ENCODE data around the gene PITPNC1.
"Not testable (repeated sequence)": the region's sequence is repeated elsewhere in the genome, so short reads cannot be mapped to it uniquely, and the experiment has no call there.

The PITPNC1 gene

DNA sequence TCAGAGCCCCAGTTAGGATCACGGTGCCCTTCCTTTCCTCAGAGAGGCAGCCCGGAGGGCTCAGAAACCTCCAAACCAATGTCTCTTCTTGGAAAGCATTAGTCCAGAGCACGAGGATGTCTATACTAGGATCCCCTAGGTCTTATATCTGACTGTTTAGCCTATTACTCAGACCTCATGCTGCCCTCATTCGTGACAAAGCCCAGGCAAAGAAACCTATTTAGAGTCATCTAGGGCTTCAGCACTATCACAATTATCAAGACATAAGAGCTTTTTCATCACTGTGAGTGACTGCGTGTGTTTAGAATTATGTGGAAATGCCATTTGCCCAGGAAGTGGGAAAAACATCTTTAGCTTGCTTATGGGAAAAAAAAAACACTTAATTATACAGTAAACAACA lies 180.8 kb downstream of the PITPNC1 start:
- DNase-seq = no peak

DNA sequence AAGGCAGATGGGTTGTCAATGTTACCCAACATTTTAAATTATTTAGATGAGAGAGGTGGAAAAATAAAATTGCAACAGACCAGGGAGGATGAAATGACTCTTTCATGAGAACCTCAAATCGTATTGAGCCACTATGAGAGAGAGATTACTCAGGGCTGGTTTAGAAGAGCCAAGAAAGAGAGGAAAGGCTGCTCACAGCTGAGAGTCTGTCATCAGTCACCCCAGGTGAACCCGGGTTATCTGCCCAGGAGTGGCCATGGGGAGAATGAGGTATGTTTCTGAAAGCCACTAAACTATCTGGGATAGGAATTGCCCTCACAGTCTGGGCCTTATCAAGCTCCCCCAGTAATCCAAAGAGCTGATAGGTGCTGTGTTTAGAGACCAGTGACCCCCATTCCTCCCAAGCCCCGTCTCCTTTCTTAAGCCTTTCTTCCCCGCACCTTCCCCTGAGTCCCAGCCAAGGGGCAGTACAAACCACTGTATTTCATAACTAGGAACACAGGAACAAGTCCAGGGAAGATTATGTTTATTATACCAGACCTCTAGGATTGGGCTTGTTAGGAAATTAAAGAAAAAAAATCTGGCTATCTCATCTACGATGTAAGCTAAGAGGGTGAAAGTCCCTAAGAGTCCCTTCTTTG lies 181.8 kb downstream of the PITPNC1 start:
- DNase-seq = no peak

DNA sequence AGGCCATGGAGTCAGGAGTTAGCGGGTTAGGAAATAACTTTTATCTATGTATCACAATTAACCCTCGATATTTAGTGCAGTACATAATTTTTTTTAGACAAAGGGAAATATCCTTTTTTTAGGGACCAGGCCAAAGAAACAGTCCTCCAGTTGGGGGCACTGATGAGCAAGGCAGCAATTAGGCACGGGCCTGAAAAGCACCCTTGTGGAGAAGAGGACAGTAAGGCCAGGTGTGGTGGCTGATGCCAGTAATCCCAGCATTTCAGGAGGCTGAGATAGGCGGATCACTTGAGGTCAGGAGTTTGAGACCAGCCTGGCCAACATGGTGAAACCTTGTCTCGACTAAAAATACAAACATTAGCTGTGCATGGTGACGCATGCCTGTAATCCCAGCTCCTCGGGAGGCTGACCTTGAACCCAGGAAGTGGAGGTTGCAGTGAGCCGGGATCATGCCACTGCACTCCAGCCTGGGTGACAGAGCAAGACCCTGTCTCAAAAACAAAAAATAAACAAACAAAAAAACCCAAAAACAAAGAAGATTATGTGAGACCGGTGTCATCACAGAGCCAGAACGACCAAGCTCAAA lies 182.4 kb downstream of the PITPNC1 start:
- DNase-seq = no peak

DNA sequence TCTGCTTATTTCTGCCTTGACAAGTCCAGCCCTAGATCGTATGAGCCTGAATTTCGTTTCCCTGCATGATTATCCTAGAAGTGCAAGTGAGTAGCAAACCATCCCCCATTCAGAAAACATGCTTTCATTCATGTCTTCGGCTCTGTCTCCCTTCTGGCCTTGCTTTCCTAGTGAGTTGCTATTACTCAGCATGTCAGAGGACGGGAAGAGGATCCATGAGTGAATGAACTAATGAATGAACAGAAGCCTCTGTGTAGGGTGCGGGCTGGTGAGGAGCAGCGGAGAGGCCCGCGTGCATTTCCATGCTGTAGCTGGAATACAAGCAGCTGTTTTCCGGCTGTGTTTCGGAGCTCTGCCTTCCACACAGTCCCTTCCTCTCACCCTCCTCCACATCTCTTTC lies 184.9 kb downstream of the PITPNC1 start:
- DNase-seq = no peak

DNA sequence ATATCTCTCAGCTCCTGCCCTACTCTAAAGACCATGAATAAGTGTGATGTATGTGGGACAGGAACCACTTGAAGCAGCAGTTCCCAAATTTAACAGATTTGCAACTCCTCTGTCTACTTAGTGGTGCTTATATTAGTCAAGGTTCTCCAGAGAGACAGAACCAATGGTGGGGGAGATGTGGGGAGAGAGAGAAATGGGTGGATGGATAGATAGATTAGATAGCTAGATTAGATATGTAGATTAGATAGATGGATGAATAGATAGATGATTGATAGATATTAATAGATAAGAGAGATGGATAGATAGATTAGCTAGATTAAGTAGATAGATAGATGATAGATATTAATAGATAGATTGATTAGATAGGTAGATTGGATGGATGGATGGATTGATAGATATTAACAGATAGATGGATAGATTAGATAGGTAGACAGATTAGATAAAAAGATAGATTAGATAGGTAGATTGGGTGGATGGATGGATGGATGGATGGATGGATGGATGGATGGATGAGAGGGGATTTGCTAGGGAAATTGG lies 186.7 kb downstream of the PITPNC1 start:
- DNase-seq = no peak

DNA sequence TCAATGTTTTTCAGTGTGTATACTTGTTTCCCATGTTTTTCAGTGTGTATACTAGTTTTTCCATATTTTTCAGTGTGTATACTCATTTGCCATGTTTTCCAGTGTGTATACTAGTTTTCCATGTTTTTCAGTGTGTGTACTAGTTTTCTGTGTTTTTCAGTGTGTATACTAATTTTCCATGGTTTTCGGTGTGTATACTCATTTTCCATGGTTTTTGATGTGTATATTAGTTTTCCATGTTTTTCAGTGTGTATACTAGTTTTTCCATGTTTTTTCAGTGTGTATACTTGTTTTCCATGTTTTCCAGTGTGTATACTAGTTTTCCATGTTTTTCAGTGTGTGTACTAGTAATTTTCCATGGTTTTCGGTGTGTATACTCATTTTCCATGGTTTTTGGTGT lies 188.0 kb downstream of the PITPNC1 start:
- DNase-seq = no peak

DNA sequence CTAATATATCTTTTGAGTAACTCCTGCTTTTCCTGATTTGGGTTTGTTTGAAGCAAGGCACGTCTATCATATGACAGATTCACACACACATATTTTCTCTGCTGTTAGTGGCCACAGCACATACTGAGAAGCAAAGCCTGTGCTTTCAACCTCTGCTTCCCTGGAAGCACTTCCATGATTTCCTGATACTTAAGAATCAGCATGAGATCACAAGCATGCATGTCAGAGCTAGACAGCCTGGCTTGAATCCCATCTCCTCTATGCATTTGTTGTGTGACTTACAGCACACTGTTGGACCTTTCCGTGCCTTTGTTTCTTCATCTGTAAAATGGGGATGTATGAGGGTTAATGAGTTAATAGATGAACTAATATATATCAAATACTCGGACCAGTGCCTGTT lies 189.6 kb downstream of the PITPNC1 start:
- DNase-seq = no peak

DNA sequence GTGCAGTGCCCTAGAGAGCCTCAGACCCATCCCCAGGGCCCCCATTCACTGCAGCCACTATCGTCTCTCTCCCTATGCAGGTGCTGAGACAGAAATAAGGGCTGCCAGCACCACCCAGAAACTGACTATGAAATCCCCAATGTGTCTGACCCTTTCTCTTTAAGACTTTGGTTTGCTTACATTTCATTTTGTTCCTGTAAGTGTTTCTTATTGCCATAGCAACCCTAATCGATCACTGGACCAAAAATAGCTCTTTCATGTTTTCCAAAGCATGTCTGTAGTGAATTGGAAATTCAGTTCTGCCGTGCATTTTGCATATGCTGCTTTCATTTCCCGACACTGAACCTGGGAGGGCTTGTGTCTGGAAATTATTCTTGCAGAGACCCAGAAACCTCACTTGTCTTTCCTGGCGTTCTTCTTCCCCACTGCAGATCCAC lies 192.0 kb downstream of the PITPNC1 start:
- no peak for DNase-seq

DNA sequence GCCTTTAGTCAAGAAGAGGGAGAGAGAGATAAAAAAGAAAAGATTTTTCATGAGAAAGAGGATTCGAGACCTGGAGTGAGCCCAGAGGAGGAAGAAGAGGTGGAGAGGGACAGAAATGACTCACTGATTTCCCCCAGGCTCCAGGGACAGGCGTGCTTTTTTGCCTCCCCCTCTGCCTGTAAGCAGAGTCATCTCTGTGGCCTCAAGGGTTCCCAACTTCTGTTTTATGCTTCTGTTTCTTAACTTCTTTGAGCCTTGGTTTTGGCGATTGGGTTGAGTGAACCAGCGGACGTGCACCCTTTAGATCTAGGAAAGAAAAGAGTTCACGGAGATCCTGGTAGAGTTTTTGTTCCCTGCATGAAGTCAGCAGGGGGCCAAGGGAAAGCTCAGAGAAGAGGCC lies 192.8 kb downstream of the PITPNC1 start:
- no peak for DNase-seq

DNA sequence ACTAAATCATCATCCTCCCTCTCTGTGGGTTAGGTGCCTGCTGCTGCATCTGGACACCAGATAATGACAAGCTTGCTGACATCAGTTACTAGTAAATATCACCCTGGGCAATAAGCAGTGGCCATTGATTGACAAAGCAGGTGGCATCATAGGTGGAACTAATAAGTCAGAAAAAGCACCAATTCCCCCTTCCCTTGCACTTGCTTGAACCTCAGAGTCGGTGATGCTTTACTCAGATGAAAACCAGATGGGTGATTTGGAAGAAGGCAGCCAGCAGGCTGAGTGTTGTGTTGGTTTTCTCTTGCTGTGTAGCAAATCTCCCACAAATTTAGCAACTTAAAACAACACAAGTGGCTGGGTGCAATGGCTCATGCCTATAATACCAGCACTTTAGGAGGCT lies 193.7 kb downstream of the PITPNC1 start:
- no peak for DNase-seq

DNA sequence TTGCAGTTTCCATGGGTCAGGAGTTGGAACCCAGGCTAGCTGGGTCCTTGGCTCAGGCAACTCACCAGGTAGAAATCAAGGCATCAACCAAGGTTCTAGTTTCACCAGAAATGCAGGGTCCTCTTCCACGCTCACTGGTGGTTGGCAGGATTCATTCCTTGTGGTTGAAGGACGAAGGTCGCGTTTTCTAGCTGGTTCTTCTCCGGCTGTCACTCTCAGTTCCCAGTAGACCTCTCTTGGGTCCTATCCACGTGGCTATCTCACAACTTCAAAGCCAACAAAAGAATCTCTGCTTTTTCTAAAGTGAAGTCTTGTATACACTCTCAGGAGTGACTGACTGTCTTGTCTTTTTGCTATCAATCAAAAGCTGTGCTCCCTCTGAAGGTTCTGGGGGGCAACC lies 194.4 kb downstream of the PITPNC1 start:
- no peak for DNase-seq

DNA sequence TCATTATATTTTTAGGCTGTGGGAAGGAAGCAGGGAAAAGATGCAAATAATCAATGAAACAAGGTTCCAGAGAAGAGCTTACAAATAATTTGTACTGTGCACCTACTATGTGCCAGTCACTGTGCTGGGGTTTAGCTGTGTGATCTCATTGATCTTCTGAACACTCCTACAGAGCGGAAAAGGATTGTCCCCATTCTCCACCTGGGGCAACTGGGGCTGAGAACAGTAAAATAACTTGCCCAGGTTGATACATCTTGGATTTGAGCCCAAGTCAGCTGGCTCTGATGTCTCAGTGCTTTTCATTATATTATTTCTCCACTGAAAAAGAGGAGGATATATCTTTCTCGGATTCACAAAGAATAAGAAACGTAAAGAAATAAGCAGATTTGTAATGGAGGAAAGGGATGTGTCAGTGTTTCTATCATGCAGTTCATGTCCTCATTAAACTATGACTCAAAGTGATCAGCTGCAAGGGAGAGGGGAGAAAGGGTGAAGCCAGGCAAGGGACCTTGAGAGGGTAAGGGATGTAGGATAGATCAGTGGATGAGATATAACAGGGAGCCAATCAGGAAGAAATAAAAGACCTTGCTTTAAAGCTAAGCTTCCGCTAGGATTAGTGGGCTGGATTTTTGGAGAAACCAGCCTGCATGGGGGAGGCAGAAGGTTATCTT lies 197.0 kb downstream of the PITPNC1 start:
- DNase-seq = no peak

DNA sequence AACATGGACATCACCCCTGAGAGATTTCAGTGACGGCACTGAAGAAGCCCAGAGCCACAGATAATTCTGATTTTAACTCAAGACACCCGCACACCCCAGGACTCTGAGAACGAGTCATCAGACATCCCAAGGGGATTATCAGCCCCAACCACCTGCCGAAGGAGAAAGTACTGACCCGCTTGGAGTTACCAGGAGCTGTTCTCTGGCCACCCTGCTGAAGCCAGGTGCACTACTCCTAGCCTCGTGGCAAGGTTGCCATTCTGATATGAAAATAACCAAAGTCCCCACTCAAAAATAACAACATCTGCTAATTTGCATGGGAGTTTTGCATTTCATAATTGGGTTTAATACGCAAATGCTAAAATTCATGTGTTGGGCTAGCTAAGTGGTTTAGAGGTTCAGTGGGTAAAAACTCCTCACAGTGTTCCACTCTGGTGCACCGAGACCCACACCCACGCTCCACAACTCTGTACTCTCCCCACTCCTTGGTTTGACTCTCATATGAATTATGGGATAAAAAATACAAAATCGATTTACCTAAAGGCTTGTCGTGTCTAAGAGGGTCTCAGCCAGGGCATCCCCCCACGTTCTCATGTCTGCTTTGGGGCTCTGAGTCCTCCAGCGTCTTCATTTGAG lies 197.7 kb downstream of the PITPNC1 start:
- DNase-seq = no peak

DNA sequence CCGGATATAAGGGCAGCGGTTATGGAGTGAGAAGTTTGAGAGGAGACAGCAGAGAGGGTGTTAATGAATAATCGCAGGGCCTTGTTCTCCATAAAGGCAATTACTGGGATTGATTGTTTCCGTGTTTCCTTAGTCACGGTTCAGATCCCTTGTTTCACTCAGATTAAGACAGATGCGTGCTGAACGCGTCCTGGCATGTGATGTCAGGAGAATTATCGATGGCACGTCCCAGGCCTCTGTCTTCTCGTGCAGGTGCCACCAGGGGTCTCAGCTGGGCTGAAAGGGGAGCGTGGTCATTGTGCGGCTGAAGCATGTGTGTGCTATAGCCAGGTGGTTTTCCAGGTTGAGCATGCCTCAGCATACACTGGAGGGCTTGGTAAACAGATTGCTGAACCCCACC lies 198.2 kb downstream of the PITPNC1 start:
- DNase-seq = peak; percentile 46

DNA sequence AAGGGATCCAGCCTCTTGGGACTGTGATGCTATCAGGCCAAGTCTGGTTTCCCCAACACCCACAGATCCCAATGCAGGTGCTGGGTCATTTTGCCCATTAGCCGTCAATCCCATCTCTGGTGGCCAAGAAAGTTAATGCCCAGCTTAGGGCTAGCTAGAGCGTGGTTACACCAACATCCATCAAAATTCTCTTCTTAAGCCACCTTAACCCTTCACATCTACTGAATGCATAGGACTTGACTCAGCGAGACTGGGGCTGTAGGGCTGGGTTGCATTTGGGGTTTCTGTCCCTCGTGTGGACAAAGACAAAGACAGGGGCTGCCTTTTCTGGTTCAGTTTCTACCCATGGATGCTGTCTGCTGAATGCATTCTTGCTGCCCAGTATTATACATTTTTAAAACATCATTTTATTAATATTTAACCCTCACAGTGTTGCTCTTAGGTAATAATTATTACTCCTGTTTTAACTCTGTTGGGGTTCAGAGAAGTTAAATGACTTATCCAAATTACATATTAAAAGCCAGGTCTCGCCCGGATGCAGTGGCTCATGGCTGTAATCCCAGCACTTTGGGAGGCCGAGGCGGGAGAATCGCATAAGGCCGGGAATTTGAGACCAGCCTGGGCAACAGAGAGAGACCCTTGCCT lies 199.5 kb downstream of the PITPNC1 start:
- no peak for DNase-seq

DNA sequence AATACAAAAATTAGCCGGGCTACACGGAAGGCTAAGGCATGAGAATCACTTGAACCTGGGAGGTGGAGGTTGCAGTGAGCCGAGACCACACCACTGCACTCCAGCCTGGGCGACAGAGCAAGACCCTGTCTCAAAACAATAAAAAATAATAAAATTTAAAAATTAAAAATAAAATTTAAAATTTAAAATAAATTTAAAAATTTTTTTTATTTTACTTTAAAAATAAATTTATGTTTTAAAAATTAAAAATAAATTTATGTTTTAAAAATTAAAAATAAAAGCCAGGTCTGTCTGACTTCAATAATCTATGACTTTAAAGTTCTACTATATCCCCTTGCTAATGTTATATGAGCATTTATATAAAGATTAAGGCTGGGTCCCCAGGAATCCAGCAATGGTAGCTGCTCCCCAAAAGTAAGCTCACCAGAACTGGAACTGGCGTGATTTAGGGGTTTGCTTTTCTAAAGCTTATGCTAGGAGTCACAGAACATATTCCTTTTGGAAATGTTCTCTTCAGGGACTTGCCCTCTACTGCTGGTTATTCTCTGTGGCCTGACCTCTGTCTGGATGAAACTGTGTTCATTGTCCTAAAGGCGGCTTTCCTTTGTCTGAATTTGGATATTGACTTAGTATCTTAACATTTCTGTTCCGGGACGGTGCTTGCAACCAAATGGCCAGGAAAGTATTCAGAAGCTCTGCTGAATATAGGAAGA lies 200.5 kb downstream of the PITPNC1 start:
- DNase-seq = no peak

DNA sequence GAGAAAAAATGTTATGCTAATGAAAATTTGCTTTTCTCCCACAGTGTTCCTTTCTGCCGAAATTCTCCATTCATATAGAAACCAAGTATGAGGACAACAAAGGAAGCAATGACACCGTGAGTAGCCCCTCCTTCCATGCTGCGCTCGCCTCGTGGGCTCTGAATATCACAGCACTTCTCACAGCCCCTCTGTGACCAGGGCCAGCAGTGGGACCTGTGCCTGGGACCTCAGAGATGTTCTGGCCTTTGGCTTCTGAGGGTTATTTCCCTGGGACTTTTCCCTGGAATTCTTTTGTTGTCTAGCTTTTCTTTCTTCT lies 201.0 kb downstream of the PITPNC1 start:
- DNase-seq = no peak

DNA sequence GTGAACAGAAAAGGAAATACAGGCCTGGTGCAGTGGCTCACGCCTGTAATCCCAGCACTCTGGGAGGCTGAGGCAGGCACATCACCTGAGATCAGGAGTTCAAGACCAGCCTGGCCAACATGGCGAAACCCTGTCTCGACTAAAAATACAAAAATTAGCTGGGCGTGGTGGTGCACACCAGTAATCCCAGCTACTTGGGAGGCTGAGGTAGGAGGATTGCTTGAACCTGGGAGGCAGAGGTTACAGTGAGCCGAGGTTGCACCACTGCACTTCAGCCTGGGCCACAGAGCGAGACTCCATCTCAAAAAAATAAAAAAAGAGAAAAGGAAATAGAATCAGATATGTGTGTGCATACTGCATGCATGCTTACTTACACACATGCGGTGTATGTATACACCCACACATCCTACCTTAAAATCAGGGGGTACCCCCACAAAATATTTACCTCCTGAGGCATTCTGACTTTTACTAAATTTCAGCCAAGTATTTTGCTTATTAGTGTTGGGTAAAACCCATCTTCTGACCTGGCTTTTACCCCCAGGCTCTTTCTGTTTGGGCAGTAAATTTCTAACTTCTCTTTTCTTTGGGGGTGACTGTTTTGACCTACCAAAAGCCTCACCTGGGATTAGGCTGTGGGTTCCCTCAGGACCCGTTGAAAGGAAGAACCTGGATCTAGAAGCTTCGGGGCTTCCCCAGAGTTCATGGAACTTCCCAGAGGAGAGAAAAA lies 201.8 kb downstream of the PITPNC1 start:
- not testable (repeated sequence) for DNase-seq

DNA sequence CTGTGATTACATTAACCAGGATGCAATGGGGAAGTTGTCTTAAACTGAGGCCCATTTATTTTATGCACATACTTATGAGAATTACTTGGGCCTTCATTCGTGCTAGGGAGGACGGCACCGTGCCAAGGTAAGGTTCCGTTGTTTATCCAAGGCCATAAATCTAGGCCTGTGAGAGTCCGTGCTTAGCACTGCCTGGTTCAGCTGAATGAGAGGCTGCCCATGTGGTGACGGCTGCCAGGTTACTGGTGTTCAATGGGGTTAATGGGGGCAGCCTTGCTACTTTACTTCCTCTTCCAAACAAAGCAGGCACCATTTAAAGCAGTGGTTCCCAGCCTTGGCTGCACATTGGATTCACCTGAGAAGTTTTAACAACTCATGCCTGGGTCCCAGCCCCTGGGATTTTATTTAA lies 205.6 kb downstream of the PITPNC1 start:
- DNase-seq = no peak

DNA sequence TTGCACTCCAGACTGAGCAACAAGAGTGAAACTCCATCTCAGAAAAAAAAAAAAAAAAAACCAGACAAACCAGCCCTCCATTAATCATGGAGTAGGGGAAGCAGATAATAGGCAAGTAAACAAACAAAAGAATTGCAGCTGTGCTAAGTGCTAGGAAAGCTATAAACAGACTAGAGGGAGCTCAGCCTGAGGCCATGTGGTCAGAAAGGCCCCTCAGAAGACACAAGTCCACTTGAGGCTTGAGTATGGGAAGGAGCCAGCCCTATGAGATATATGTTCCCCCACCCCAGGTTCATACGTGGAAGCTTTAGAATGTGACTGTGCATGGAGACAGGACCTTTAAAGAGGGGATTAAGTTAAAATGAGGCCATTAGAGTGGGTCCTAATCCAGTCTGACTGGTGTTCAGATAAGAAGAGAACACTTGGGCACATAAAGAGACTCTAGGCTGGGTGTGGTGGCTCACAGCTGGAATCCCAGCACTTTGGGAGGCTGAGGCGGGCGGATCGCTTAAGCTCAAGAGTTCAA lies 208.1 kb downstream of the PITPNC1 start:
- no peak for DNase-seq

DNA sequence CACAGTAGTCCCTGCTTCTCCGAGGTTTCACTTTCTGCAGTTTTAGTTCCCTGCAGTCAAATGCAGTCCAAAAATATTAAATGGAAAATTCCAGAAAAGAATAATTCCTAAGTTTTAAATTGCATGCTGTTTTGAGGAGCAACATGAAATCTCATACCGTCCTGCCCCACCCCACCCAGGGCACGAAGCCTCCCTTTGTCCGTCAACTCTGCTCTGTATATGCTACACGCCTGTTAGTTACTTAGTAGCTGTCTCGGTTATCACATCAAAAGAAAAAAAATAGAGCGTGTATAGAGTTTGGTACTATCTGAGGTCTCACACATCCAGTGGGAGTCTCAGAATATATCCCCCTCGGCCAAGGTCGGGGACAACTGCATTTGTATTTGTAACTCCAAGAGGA lies 211.2 kb downstream of the PITPNC1 start:
- no peak for DNase-seq
